Measurements from ENCODE around the gene RANBP2.
"Not testable (repeated sequence)": the region's sequence is repeated elsewhere in the genome, so short reads cannot be mapped to it uniquely, and the experiment has no call there.

RANBP2 gene

DNA sequence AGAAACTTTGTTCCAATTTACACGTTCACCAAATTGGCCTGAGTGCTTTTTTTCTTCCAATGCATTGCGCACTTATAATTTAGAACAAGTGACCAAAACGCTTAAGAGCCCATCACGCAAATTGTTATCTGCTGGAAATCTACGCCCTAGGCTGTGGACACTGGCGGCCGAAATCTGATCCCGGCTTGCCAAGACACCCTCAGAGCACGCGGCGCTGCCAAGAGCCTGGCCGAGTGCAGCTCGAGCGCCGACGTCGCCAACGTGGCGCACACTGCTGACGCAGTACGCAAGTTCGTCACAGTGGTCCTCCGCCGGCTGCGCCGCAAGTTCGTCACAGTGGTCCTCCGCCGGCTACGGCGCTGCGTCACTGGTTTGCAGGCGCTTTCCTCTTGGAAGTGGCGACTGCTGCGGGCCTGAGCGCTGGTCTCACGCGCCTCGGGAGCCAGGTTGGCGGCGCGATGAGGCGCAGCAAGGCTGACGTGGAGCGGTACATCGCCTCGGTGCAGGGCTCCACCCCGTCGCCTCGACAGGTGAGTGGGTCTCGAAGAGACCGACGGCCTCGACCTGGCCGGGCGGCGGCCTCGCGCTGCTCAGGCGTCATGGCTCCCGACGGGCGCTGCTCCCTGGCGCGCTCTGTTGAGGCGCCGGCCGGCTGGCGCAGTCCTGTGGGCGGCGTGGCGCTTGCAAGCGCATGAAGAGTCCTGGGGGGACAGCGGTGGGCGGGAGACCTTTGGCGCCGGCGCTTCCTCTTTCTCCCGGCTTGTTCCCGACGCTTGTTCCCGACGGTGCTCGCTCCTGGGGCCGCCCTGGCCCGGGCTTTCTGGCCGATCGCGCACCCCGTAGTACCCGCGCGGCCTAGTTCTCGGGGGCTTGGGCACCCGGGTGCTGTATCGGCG lies at the start of gene RANBP2:
RANBP2 (plus strand) TSS at position 334 of the 896 bp plus-strand sequence; CDS start at position 459, 125 bp downstream.
- peak; percentile 84 to 89 for DNase-seq (ENCODE audit: low read depth in 2 of 2)

DNA sequence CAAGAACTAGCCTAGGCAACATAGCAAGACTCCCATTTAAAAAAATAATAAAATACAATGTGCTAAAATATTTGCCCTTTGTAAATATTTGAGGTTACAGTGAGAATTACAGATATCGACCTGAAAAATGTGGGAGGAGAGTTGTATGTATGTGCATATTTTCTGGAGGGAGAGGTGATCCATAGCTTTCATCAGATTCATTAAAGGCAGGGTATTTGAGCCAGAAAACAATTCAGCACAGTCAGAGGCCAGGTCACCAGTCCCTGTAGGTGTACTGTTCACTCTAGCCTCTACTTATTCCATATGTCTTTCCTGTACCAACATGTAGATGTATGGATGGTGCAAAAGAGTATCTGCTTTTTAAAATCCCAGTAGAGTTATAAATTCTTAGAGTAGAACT lies 49.0 kb upstream of the RANBP2 start:
- not testable (repeated sequence) for DNase-seq (ENCODE audit: low read depth in 2 of 2)

DNA sequence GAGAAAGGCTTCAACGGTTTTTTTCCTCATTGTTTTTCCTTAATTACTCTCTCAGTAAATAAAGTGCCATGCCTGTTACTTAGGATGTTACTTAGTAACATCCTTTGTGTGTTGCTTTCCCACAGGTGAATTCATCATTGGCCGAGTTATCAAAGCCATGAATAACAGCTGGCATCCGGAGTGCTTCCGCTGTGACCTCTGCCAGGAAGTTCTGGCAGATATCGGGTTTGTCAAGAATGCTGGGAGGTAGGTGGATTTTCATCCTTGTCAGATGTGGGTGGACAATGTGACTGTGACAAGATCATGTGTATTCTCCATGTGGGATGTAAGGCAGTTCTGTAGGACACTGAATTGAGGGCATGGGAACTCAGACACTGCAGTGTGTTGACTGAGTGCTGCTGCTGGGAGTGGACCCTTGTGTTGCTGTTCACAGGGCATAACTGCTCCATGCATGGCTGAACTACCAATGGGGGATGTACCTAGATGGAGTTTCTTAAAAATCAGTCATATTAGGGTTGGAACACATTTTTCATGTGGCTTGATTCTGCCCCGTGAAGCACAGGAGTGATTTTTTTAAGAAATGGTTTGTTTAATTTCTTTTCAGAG lies 47.0 kb upstream of the RANBP2 start:
- not testable (repeated sequence) for DNase-seq (ENCODE audit: low read depth in 2 of 2)

DNA sequence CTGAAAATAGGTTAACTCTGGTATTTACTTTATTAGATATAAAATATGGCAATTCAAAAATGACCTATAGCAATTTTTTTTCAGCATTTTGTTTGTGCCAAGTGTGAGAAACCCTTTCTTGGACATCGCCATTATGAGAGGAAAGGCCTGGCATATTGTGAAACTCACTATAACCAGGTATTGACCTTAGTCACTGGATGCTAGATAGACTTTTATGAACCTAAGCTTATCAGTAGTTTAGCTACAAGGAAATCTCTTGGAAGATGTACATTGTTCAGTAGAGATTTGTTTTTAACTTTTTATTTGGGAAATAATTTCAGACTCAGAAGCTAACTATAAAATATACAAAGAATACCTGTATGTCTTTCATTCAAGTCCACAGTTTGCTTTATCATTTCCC lies 42.8 kb upstream of the RANBP2 start:
- DNase-seq (ENCODE audit: low read depth in 2 of 2): not testable (repeated sequence)

DNA sequence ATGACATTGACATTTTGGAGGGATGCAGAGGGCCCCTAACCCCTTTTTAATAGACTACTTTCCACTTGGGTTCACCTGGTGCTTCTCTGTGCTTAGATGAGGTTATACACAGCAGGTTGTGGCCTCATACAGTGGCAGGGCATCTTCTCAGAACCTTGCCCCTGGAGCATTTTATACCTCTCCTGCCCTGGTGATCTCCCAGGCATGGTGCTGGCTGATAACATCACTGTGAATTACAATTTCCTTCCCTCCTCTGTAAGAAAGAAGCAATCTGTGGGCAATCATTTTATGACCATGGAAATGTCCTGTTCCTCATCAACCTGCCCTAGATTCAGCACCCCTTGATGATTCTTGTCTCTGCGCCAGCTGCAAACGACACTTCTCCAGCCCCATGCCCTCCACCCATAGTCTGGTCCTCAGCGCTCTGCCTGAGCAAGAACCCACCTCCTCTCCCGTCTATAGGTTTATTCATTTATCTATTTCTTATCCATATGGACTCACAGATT lies 42.0 kb upstream of the RANBP2 start:
- DNase-seq (ENCODE audit: low read depth in 2 of 2): not testable (repeated sequence)

DNA sequence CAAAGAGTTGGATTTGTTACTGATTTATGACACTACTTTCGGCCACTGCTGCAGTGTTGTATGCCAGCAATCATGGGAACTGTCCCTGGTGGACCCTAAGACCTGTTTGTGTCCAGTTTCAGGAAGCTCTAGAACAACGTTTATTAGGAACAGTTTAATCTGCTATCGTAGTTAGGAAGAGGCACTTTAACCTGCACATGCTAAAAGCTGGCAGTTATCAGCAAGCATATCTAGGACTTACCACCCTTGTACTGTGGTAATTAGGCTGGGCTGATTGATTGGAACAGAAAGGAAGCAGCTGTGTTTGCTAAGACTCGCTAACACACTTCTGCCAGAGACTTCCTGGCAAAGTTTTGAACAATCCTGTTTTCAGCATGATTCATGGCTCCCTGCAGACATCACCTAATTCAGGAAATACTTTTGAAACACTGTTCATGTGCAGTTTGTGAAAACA lies 41.1 kb upstream of the RANBP2 start:
- not testable (repeated sequence) for DNase-seq (ENCODE audit: low read depth in 2 of 2)

DNA sequence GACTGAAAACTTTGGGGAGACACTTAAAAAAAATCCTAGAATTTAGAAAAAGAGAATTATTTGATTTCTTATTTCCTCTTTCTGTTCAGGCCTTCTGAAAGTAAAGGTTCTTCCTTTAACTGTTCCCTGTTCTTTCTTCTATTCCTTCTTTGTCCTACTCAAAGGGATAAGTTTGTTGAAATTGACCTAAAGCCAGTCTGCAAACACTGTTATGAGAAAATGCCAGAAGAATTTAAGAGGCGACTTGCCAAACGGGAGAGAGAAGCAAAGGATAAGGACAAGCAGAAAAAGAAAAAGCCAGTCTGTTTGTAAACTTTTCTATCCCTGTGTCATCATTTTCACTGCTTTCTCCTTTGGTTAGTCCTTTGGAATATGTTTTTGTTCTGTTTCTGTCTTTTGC lies 38.5 kb upstream of the RANBP2 start:
- DNase-seq (ENCODE audit: low read depth in 2 of 2): not testable (repeated sequence)

DNA sequence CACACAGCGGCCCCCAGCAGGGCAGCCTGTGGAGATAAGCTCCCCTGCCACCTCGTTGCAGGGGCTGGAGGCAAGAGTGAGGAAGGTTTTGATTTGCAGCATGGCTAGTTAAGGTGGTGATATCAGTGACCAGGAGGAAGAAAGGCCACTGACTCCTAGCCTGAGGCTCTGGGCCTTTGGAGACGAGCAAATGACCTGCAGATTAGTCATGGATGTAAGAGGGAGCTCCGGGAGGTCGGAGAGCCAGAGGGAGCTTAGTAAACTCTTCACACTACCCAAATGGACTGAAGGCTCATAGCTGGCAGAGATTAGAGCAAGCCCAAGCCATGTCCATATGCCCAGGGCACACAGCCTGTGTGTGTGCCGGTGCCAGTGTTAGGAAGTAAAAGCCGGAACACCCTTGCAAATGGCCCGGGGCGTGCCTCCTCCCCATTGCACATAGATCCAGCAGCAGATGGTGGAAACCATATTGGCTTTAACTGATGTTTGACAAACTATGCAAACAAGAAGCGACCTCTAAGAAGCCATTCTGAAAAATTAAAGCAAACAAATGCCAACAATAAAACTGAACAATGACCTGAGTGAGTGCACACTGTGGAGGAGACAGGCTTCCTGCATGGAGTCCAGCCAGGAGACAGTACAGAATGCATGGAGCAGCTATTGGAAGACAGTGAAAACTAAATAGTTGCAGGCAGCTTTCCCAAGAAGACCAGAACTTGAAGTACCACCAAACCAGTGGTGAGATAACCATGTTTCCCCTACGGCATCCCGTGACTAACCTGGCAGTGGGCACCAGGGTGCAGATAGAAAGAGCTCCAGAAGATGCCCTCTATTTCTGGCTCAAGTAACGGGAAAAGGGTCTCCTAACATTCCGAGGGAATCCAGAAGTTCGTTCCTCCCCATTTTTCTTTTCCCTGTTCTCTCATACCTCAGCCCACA lies 30.2 kb upstream of the RANBP2 start:
- DNase-seq (ENCODE audit: low read depth in 2 of 2): not testable (repeated sequence)

DNA sequence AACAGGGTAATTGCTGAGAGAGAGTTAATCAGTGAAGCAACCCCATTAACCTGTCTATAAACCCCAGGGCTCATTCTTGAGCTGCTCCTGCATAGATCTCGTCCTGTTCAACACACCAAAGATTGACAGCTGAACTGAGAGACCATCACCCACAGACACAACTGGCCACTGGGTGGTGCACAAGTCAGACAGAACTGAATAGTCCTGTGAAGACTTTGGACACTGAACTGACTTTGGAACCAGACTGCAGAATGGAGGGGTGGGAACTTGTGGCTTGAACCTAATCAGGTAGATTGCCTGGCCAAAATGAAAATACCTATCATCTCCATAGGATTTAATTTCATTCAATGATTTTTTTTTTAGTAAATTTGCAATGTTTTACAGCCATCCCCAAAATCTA lies 29.3 kb upstream of the RANBP2 start:
- DNase-seq (ENCODE audit: low read depth in 2 of 2): not testable (repeated sequence)

DNA sequence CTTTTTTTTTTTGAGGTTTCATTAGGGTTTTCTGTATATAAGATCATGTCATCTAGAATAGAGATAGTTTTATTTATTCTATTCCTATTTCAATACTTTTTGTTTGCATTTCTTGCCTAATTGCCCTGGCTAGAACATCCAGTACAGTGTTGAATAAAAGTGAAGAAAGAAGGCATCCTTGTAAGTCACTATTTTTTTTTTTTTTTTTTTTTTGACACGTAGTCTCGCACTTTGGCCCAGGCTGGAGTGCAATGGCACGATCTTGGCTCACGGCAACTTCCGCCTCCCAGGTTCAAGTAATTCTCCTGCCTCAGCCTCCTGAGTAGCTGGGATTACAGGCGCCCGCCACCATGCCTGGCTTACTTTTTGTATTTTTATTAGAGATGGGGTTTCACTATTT lies 27.8 kb upstream of the RANBP2 start:
- no peak for DNase-seq (ENCODE audit: low read depth in 2 of 2)

DNA sequence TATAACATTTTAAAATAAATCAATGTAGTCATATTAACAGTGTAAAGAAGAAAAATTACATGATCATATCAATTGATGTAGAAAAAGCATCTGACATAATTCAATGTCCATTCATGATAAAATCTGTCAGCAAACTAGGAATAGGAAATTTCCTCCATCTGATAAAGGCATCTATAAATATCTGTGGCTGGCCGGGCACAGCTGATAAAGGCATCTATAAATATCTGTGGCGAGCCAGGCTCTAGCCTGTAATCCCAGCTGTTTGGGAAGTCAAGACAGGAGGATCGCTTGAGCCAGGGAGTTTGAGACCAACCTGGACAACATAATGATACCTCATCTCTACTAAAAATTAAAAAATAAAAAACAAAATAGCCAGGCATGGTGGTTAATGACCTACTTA lies 18.1 kb upstream of the RANBP2 start:
- no peak for DNase-seq (ENCODE audit: low read depth in 2 of 2)

DNA sequence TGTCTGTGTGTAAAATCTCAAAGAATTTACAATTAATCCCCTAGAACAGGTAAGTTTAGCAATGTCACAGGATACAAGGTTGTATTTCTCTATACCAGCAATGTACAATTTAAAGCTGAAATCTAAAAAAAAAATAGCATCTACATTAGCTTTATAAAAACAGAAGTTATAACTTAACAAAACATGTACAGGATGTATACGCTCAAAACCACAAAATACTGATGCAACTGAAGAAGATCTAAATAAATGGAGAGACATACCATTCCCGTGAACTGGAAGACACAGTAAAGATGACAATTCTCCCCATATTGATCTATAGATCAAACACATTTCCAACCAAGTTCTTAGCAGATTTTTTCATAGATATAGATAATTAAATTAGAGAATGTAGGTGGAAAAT lies 17.5 kb upstream of the RANBP2 start:
- DNase-seq (ENCODE audit: low read depth in 2 of 2): no peak

DNA sequence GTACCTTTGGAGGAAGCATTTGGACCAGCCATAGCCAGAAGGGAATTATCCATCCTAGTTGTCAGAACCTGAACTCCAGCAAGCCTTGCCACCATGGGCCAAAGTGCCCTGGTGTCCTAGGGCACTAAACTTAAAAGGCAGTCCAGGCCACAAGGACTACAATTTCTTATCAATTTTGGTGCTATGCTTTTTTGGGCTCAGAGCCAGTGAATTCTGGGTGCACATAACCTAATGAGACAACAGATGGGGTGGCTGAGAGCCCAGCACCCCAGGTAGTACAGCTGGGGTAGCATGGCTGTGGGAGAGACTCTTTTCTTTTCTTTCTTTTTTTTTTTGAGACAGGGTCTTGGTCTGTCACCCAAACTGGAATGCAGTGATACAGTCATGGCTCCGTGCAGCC lies 14.4 kb upstream of the RANBP2 start:
- no peak for DNase-seq (ENCODE audit: low read depth in 2 of 2)

DNA sequence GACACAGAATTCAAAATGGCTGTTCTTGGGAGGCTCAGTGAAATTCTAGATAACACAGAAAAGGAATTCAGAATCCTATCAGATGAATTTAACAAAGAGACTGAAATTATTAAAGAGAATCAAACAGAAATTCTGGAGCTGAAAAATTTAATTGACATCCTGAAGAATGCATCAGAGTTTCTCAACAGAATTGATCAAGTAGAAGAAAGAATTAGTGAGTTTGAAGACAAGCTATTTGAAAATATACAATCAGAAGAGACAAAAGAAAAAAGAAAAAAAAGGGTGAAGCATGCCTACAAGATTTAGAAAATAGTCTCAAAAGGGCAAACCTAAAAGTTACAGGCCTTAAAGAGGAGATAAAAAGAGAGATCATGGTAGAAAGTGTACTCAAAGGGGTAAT lies 12.0 kb upstream of the RANBP2 start:
- DNase-seq (ENCODE audit: low read depth in 2 of 2): no peak

DNA sequence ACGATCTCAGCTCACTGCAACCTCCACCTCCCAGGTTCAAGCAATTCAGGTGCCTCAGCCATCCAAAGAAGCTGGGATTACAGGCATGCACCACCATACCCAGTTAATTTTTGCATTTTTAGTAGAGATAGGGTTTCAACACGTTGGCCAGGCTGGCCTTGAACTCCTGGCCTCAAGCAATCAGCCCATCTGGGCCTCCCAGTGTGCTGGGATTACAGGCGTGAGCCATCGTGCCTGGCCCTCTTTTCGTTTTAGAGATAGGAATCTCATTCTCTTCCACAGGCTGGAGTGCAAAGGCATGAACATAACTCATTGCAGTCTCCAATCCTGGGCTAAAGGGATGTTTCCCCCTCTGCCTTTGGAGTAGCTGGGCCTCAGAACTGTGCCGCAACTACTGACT lies 2.3 kb upstream of the RANBP2 start:
- not testable (repeated sequence) for DNase-seq (ENCODE audit: low read depth in 2 of 2)

DNA sequence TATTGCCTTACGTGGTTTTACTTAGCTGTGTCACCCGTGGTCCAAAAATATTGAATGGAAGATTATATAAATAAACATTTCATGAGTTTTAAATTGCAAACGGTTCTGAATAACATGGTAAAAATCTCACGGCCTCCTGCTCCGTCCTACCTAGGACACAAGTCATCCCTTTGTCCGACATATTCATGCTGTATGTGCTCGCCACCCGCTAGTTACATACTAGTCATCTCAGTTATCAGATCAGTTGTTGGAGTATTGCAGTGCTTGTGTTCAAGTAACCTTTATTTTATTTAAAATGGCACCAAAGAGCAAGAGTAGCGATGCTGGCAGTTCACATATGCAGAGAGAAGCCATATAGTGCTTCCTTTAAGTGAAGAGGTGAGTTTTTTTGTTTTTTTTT lies 6.8 kb downstream of the RANBP2 start:
- DNase-seq (ENCODE audit: low read depth in 2 of 2): not testable (repeated sequence)

DNA sequence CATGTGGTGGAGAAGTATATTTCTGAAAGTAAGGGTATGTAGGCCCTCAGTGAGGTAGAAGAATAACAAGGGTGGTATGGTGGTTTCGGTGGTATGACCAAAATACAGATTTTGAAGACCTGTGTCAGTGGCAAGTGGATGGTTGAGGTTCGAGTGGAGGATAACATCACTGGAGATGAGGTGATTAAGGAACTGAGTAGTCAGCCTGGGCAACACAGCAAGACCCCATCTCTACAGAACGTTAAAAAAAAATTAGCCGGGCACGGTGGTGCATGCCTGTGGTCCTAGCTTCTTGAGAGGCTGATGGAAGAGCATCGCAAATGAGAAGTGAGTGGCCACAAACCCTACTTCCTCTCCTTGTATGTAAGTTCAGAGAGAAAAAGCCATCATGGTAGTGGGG lies 15.4 kb downstream of the RANBP2 start:
- DNase-seq (ENCODE audit: low read depth in 2 of 2): not testable (repeated sequence)

DNA sequence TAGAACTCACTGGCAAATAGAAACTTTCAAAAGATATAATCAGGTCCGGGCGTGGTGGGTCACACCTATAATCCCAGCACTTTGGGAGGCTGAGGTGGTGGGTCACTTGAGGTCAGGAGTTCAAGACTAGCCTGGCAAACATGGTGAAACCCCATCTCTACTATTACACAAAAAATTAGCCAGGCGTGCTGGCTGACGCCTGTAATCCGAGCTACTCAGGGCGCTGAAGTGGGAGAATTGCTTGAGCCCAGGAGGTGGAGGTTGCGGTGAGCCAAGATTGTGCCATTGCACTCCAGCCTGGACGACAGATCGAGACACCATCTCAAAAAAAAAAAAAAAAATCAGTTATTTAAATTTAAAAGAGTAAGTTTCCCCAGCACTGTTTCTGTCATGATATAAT lies 38.7 kb downstream of the RANBP2 start:
- not testable (repeated sequence) for DNase-seq (ENCODE audit: low read depth in 2 of 2)

DNA sequence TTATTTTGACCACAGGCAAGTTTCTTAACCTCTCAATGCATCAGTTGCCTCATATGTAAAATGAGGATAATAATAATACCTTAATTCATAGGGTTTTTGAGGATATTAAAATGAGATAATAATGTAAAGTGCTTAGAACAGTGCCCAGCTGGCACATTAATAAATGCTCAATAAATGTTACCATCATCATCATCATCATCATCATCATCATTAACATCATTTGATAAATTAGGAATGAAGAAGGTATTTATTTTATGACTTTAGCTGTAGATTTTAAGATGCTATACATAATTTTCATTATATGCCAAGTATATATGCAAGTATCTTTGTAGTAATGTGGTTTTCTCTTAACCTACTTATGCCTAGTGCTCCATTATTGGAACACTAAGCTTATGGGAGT lies 43.3 kb downstream of the RANBP2 start:
- DNase-seq (ENCODE audit: low read depth in 2 of 2): not testable (repeated sequence)

DNA sequence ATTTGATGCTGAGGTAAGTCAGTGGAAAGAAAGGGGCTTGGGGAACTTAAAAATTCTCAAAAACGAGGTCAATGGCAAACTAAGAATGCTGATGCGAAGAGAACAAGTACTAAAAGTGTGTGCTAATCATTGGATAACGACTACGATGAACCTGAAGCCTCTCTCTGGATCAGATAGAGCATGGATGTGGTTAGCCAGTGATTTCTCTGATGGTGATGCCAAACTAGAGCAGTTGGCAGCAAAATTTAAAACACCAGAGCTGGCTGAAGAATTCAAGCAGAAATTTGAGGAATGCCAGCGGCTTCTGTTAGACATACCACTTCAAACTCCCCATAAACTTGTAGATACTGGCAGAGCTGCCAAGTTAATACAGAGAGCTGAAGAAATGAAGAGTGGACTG lies 47.4 kb downstream of the RANBP2 start:
- not testable (repeated sequence) for DNase-seq (ENCODE audit: low read depth in 2 of 2)

DNA sequence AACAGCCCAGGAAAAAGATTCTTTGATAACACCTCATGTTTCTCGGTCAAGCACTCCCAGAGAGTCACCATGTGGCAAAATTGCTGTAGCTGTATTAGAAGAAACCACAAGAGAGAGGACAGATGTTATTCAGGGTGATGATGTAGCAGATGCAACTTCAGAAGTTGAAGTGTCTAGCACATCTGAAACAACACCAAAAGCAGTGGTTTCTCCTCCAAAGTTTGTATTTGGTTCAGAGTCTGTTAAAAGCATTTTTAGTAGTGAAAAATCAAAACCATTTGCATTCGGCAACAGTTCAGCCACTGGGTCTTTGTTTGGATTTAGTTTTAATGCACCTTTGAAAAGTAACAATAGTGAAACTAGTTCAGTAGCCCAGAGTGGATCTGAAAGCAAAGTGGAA lies 48.6 kb downstream of the RANBP2 start:
- not testable (repeated sequence) for DNase-seq (ENCODE audit: low read depth in 2 of 2)

DNA sequence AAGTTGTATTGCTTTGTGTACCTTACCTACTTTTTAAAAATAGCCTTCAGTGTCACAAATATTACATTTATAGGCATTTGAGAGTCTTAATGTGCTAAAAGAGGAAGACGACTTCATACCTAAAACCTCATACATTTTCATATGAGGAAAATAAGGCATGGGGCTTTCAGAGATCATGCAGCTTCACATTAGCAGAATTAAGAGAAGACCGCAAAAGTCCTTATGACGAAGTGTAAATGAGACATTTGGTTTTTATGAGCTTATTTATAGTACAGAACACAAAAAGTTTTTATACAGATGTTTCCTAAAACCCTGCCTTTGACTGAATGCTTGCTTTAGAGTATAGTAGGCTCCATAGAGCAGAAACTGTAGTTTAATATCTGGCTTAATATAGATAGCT lies 57.2 kb downstream of the RANBP2 start:
- DNase-seq (ENCODE audit: low read depth in 2 of 2): no peak
